Kidney tubule cell (primary cell): ENCODE measurements around the gene SSH2.
"Not testable (repeated sequence)": the region's sequence is repeated elsewhere in the genome, so short reads cannot be mapped to it uniquely, and the experiment has no call there.

Experiments
- DNase-seq: peaks from one replicate; pipeline ENCODE4 v3.0.0-alpha.2; 2018; ENCODE audit warnings: low spot score

The SSH2 gene

GRCh38 chr17:29709866-29710519, 220.0 kb downstream of the SSH2 start:
- peak; percentile 95 for DNase-seq

GRCh38 chr17:29707212-29707571, 222.8 kb downstream of the SSH2 start:
- no peak for DNase-seq

- no peak for DNase-seq
Observed at GRCh38 chr17:29706045-29706431, 224.0 kb downstream of the SSH2 start.

- no peak for DNase-seq
Observed at GRCh38 chr17:29705386-29705785, 224.6 kb downstream of the SSH2 start.

- DNase-seq, result peak; percentile 33
Observed at GRCh38 chr17:29699283-29699682, 230.7 kb downstream of the SSH2 start.

- DNase-seq, result no peak
Observed at GRCh38 chr17:29698837-29699236, 231.2 kb downstream of the SSH2 start.

- DNase-seq, result no peak
Observed at GRCh38 chr17:29698019-29698777, 231.8 kb downstream of the SSH2 start.

- no peak for DNase-seq
Observed at GRCh38 chr17:29697371-29697770, 232.7 kb downstream of the SSH2 start.

- DNase-seq, result no peak
Observed at GRCh38 chr17:29694918-29695563, 235.0 kb downstream of the SSH2 start.

- DNase-seq, result no peak
Observed at GRCh38 chr17:29693751-29694150, 236.3 kb downstream of the SSH2 start.

- no peak for DNase-seq
Observed at GRCh38 chr17:29687596-29687995, 242.4 kb downstream of the SSH2 start.

- no peak for DNase-seq
Observed at GRCh38 chr17:29686993-29687590, 242.9 kb downstream of the SSH2 start.

- no peak for DNase-seq
Observed at GRCh38 chr17:29683481-29683880, 246.5 kb downstream of the SSH2 start.

GRCh38 chr17:29682987-29683386, 247.0 kb downstream of the SSH2 start:
- peak; percentile 37 for DNase-seq

- no peak for DNase-seq
Observed at GRCh38 chr17:29682054-29682453, 248.0 kb downstream of the SSH2 start.

GRCh38 chr17:29677824-29678223, 252.2 kb downstream of the SSH2 start:
- DNase-seq, result no peak

- DNase-seq, result no peak
Observed at GRCh38 chr17:29677221-29677791, 252.7 kb downstream of the SSH2 start.

GRCh38 chr17:29675961-29676360, 254.1 kb downstream of the SSH2 start:
- DNase-seq, result not testable (repeated sequence)

GRCh38 chr17:29674281-29674680, 255.7 kb downstream of the SSH2 start:
- no peak for DNase-seq

GRCh38 chr17:29671661-29672060, 258.4 kb downstream of the SSH2 start:
- DNase-seq, result no peak

- no peak for DNase-seq
Observed at GRCh38 chr17:29669266-29669665, 260.8 kb downstream of the SSH2 start.

GRCh38 chr17:29667969-29668368, 262.1 kb downstream of the SSH2 start:
- DNase-seq, result no peak

- peak; percentile 76 for DNase-seq
Observed at GRCh38 chr17:29665481-29665810, 264.6 kb downstream of the SSH2 start.
